ENCODE measurements around the gene RP2.
A peak's percentile ranks its signal among the peaks of the same experiment; 100 is the strongest.

The RP2 gene

DNA sequence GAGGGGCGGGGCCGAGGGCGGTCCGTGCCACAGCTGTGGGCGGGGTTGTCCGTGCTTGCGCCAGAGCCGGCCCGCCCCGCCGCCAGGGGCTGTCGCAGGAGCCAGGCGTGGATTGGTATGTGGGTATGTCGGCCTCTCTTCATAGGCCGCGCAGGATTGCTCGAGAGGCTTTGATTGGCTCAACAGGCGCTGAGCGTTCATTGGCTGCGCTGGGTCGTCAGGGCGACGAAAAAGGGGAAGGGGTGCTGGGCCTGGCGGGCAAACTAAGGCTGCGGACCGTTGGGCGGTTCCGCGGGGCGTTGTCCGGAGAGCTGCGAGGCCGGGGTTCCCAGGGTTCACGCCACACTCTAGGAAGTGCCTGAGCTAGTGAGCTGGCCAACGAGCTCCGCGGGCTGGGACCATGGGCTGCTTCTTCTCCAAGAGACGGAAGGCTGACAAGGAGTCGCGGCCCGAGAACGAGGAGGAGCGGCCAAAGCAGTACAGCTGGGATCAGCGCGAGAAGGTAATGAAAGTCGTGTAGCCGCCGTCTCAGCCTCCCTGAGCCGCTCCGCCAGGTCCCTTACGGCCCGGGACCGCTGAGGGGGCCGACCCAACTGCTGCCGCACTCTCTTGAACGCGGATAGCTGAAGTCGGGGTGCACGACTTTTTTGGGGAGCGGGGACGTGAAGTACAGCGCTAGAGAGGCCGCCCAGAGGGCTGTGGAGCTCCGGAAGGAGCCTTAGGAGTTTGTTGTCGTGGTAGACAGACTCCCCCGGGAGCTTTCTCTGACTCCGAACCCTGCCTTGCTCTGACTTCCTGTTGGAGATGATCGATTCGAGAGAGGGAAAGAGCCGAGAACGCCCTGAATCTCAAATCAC lies at the start of gene RP2:
Gene RP2, plus strand, starts transcription at position 343 of the 857 bp plus-strand sequence. Its CDS starts 58 bp downstream, at position 401.
- peak; percentile 49 to 75 for DNase-seq (ENCODE audit: low read depth in 1 of 2, low spot score in 1 of 2)

DNA sequence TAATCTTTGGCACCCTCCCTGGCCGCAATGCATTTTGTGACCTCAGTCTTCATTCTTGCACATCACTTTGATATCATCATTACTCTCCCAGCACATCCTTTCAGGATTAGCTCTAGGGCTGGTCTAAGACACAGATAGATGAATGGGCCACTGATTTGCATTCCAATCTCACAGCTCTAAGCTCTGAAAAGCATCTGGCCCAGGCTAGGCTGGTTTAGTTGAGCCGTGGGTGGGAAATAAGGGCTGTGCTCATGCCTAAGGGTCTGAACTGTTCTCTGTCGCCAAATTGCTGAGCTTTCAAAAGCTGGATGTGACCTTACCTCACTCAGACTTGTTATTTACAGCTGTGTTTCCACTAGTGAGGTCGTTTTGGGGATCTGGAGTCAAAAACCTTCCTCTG lies 47.9 kb upstream of the RP2 start:
- DNase-seq (ENCODE audit: low read depth in 1 of 2, low spot score in 1 of 2), result no peak

DNA sequence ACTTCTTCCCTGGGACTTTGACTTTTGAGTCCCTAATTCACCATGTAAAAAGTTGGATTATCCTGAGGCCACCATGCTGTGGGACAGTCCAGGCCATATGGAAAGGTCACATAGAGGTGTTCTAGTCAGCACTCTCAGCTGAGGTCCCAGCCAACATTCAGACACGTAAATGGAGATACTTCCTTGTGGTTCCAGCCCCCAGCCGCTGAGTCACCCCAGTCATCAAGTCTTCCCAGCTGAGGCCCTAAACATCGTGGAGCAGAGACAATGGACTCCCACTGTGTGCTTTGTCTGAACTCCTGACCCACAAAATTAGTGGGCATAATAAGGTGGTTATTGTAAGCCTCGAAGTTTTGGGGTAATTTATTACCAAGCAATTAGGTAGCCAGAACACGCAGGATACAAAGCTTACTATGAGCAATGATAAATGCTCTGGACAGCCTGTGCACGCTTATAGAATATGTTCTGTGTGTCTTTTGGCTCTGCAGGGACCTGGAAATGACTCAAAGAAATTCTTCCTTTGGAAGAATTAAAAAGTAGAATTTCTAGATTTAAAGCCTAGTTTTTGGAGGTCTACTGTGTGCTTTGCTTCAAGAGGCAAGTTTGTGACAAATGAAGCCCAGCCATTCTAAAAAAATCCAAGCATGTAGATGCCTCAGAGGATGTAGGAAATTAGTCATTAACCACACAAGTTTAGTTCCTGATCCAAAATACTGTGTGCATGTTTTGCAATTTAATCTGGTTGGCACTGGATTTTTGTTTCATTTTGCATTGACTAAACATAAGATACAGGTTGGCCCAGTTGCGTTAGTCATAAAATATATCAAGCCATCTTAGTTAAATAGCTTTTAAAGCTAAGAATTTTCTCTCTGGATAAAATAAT lies 44.7 kb upstream of the RP2 start:
- DNase-seq (ENCODE audit: low read depth in 1 of 2, low spot score in 1 of 2), result no peak

DNA sequence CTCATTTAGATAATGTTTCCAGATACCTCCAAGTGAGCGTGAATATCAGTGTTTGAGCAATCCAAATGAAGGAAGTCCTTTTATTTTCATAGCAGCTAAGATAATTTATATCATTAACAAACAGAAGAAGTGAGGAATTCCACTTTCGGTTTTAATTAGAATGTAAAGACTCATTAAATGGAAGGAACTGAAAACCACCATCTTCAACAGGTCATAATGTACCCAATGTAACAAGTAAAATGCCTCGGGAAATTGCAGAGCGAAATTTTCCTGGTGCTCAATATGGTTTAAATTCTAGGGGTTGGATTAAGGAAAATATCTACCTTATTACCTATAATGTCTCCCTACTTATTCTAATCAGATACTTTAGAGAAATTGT lies 44.0 kb upstream of the RP2 start:
- no peak for DNase-seq (ENCODE audit: low read depth in 1 of 2, low spot score in 1 of 2)

DNA sequence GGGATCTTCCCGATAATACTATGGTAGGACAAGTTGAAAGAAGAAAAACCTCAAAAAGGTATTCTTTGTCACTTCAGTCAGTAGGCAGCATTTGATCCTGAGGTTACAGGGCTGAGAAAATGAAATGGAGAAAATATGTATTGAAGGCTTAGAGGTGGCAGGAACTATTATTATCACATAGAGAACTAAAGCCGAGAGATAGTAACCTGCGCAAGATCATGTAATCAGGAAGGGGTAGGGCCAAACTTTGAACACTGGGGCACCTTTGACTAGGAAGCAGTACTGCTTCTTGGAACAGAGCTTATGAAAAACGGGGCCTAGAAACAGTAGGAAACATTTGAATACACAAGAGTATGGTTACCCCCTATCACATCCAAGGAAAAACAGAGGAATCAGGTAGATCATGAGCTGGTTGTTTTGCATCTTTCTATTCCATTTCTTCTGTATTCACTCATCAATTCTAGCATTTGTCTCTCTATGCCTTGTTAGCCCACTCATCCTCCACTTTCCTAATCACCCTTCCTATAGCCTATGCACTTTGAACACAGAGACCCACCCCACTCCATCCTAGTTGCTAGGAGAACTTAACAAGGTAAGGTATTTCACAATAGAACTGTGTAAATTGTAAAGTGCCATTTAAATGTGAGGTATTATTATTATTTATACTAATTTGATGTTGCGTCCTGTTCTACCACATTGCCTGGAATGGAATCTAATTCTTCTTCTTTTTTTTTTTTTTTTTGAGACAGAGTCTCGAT lies 43.3 kb upstream of the RP2 start:
- no peak for DNase-seq (ENCODE audit: low read depth in 1 of 2, low spot score in 1 of 2)

DNA sequence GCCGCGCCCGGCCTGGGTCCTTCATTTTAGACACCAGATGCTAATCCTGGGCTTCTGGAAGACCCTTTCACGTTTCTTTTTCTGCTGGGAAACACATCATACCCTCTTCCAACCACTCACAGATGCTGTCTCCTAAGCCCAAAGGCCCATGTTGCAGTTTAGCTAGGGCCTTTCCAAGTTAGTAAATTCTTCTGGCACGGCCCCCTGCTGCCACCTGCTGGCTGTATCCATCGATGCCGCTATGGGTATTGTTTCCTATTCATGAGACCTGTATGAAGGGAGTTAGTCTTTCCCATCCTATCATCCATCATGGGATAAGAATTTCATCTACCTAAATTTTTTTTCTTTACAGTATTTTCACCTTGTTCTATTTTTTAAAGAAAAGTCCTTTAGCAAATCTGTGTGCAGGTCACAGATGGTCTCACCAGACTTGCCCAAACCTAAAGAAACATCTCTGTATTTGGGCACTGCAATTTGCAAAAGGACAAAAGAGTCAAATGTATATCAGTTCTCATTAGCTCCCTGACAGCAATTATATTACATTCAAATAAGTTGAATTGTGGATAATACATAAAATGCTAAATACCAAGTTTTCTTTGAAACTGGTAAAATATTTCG lies 40.2 kb upstream of the RP2 start:
- DNase-seq (ENCODE audit: low read depth in 1 of 2, low spot score in 1 of 2), result peak; percentile 55 to 56

DNA sequence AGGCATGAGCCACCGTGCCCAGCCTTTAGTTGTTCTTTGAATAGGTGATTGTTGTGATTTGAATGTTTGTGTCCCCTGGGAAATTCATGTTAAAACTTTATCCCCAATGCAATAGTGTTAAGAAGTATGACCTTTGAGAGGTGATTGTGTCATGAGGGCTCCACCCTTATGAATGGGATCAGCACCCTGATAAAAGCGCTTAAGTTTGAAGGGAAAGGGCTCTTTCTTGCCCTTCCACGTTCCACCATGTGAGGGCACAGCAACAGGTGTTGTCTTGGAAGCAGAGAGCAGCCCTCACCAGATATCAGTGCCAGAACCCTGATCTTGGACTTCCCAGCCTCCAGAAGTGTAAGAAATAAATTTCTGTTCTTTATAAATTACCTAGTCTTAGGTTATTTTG lies 33.7 kb upstream of the RP2 start:
- no peak for DNase-seq (ENCODE audit: low read depth in 1 of 2, low spot score in 1 of 2)

DNA sequence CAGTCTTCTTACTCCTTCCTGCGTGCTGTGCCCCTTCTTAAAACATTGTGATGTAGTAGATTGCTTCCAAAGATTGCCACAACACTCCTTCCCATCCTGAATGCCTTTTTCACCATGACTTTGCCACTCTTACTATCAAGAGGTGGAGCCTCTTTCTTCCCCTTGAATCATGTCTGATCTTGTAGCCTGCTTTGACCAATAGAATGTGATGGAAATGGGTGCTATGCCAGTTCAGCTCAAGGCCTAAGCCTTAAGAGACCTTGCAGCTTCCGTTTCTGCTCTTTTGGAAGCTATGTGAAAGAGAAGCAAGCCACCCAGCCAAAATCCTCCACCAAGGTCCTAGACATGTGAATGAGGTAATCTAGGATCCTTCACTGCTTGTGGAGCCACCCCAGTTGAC lies 31.6 kb upstream of the RP2 start:
- no peak for DNase-seq (ENCODE audit: low read depth in 1 of 2, low spot score in 1 of 2)

DNA sequence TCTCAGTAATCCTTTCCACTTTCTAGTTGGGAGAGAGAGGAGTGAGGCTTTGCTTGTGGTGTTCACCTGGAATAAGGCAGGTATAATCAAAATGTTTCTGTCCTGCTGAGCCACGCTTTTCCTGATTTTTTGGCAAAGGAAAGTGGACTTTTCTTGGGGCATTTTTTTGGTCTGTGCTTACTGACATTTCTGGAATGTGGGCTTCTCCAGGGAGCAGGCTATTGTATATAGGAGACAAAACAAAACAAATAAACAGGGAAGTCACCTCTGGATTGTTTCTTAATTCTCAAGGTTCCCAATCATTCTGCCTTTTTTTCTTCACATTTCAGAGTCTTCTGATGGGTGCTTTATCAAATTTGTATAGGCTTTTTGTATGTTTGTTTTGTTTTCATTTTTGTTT lies 25.7 kb upstream of the RP2 start:
- DNase-seq (ENCODE audit: low read depth in 1 of 2, low spot score in 1 of 2), result no peak

DNA sequence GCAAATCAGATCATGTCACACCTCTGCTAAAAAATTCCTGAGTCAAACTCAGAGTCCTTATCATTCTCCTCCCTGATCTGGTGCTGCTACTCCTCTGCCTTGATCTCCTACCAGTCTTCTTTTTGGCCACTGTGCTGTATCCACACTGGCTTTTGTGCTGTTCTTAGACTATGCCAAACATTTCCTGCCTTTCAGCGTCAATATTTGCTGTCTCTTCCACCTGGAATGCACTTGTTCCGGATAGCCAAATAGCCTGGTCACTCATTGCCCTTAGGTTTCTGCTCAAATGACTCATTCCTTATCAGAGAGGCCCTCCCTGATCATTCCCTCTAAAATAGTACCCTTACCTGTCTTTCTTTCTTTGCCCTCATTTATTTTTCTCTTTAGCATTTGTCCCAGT lies 24.4 kb upstream of the RP2 start:
- no peak for DNase-seq (ENCODE audit: low read depth in 1 of 2, low spot score in 1 of 2)

DNA sequence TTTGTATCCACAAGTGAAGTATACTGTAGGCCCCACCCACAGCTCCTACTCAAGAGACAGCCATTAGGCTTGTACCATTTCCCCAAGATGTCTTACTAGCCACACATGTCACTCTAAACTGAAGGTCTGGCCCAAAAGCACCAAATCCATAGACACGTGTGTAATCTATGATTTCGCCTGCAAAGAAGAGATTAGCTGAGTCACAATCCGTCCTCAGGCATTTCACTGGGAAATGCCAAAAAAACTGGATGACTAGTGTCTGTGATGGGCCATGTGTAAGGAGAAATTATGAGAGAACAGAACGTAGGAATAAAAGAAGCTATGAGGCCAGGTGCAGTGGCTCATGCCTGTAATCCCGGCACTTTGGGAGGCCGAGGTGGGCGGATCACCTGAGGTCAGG lies 21.9 kb upstream of the RP2 start:
- no peak for DNase-seq (ENCODE audit: low read depth in 1 of 2, low spot score in 1 of 2)

DNA sequence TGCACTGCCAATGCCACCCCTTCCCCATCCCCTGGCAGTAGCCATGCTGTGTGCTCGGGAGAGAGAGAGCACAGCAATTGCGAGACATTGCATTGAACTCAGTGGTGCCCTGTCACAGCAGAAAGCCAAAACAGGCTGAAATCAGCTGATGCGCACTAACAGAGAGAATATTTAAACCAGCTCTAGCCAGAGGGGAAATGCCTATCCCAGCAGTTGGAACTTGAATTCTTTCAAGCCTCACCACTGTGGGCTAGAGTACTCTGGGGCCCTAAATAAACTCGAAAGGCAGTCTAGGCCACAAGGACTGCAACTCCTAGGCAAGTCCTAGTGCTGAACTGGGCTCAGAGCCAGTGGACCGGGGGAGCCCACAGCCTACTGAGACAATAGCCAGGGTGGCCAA lies 17.7 kb upstream of the RP2 start:
- no peak for DNase-seq (ENCODE audit: low read depth in 1 of 2, low spot score in 1 of 2)

DNA sequence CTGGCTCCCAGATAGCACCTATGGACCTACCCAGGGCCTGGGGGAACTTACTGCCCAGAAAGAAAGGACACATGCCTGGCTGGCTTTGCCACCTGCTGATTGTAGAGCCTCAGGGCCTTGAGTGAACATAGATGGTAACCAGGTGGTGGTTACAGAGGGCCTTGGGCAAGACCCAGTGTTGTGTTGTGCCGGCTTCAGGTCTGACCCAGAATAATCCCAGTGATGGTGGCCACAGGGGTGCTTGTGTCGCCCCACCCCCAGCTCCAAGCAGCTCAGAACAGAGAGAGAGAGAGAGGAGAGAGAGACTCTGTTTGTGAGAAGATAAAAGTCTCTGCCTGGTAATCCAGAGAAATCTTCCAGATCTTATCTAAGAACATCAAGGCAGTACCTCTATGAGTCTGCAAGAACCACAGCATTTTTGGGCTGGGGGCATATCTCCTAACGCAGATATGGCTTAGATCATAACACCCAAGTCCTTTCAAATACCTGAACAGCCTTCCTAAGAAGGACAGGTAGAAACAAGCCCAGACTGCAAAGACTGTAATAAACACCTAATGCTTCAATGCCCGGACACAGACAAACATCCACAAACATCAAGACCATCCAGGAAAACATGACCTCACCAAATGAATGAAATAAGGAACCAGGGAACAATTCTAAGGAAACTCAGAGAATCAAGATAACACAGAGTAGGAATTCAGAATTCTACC lies 16.3 kb upstream of the RP2 start:
- DNase-seq (ENCODE audit: low read depth in 1 of 2, low spot score in 1 of 2), result no peak

DNA sequence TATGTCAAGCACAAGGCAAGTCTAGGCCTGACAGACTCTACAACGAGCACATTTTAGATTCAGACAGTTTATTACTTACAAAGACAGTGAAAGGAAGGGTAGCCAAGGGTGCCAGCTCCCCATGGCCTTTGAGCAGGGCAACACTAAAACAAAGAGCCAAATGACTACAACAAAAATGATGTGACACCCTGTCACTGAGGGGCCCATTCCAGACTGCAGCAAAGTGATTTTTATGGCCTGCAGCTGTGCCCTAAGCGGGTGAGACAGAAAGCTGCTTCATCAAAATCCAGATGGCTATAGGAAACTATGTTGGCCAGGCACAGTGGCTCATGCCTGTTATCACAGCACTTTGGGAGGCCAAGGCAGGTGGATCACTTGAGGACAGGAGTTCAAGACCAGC lies 13.4 kb upstream of the RP2 start:
- DNase-seq (ENCODE audit: low read depth in 1 of 2, low spot score in 1 of 2), result no peak

DNA sequence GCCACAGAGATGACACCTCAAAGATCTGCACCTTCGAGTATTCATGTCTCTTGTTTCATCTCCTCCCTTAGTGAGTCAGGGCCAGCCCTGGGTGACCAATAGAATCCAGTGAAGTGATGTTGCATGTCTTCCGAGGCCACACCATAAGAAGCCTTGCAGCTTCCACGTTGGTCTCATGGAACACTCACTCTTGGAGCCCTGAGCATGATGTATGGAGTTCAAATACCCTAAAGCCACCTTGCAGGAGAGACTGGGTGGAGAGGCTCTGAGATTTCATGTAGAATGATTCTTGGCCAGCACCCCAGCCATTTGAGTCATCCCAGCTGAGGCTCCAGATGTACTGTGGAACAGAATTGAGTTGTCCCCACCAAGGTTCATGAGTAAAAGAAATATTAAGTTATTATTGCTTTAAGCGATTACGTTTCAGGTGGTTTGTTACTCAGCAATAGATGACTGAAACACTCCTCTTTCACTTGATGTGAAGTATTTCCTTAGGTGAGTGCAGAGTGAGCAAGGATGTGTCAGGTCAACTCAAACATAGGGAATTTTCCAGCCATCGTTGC lies 5.0 kb upstream of the RP2 start:
- DNase-seq (ENCODE audit: low read depth in 1 of 2, low spot score in 1 of 2), result no peak

DNA sequence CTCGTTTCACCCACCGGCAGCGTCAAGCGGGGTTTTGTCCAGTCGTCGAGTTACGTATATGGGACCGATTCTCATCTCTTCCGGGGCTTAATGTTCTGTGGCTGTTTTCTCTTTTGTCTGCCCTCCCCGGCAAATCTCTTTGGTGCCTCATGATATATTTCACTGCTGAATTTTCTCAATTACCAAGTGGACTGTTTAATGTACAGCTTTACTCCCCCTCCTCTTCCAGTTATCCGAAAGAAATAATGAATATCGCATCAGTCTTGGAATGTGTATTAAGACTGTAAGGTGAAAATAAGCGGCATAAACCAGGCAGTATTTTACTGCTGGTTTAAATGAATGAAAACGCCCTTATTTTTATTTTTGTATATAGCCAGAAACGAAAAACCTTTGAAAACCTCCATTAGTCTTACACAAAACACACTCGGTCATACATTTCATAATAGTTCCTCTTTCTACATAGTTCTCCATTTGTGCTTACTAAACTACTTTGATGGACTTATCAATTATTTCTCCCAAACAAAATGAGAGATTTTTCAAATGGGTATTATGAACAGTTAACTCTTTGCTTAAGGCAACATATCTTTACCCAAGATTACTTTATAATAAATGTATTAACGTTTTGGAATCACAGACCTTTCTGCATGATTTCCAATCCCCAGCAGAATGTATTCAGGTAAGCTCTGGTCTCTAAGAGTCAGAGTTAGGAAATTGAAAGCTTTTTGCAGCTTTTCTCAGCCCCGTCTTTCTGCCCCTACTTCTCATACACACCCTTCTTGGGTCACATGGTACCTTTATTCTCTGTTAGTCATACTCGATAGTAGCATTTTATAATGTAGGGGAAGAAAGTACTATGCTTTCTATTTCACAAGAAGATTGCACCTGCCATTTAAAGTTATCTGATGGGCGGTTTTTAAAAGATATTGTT lies 979 bp downstream of the RP2 start:
- DNase-seq (ENCODE audit: low read depth in 1 of 2, low spot score in 1 of 2), result no peak

DNA sequence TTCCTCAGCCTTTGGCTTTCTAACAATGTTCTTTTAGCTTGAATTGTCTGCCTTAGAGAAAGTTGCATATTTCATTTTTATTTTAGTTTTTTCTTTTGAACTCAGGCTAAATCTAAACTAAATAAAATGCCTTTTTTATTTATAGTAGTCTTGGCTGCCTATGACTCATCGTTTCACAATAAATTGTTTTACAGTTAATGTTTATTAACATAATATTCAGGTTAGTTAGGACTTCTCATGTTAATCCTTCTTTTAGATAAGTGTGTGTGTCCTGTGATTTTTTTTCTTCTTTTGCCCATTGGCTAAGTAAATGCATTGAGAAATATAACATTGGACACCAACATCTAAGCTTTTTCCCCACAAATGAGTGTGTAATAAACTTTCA lies 1.6 kb downstream of the RP2 start:
- no peak for DNase-seq (ENCODE audit: low read depth in 1 of 2, low spot score in 1 of 2)

DNA sequence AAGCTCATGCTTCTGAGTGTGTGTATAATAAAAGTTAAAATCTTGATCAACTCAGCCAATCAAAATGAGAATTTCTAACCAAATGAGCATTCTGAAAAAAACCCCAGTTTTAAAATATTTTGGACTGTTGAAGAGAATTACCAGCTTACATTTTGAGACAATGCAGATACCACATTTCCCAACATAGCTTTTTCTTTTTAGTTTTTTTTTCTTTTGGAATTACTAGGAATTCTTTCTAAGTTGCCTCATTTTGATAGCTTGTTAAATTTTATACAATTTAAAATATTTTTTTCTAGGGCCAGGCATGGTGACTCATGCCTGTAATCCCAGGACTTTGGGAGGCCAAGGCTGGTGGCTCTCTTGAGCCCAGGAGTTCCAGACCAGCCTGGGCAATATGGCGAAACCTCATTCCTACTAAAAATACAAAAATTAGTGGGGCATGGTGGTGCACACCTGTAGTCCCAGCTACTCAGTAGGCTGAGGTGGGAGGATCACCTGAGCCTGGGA lies 2.2 kb downstream of the RP2 start:
- no peak for DNase-seq (ENCODE audit: low read depth in 1 of 2, low spot score in 1 of 2)

DNA sequence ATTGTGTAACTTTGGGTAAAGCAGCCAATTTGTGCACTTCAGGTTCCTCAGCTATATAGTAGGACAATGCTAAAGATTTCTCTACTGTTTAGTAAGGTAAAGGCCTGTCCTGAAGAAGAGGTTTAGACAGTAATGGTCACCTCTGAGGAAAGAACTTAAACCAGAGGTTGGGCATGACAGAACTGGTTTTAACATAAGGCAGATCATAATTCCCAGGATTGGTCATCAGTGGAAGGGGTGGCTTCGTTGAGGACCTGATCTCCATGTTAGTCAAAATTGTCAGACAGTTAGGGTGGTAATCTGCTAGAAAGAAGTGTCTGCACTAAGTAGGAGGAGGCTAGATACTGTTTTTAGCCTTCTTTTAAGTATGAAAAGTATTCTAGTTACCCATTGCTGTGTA lies 4.1 kb downstream of the RP2 start:
- DNase-seq (ENCODE audit: low read depth in 1 of 2, low spot score in 1 of 2), result no peak

All from activated CD4-positive, alpha-beta T cell treated with anti-CD3 and anti-CD28 coated beads, Interleukin-2, amount 50 U/mL, for 24 hours (primary cell).